Panc1 (cell line): ENCODE results near the gene ZMYM4. TPM values are rescaled to one million over a fixed set of nuclear protein-coding genes. Genes with fewer than 3 reads are reported as not detected.

Experiments used
- ATAC-seq: fragments of 200-7000 bp; cut with Tn5 transposase; 2 replicates; pipeline ENCODE4 v1.9.1; 2020; ENCODE audit warnings: mild to moderate bottlenecking, moderate library complexity
- BruUV-seq: library from RNA; stranded (reverse); fragments of 400-500 nt; replicated peaks from 2 replicates; lab custom pipeline; 2021; lab: Mats Ljungman, UMichigan
- CTCF ChIA-PET: fragments of 300-600 bp; sonication (Branson Sonifier 250); formaldehyde crosslinking; loops from one replicate; lab custom pipeline; 2022; ENCODE audit warnings: antibody characterized with exemption; lab: Charles Lee
- POLR2A ChIA-PET: fragments of 300-600 bp; sonication (Branson Sonifier 250); formaldehyde crosslinking; loops from one replicate; lab custom pipeline; 2022; ENCODE audit warnings: antibody characterized with exemption; lab: Charles Lee
- DNase-seq: peaks from one replicate; pipeline ENCODE4 v3.0.0-alpha.2; 2010; ENCODE audit warnings: low read depth, low spot score
- H3K27ac ChIP-seq: 2 replicates; pipeline ENCODE4 v1.5.1; 2011; ENCODE audit warnings: mild to moderate bottlenecking, low read length, inconsistent platforms
- H3K27me3 ChIP-seq: fragments of 200-500 bp; sonication (Bioruptor generic); 2 replicates; pipeline ENCODE4 v1.6.0; 2014; ENCODE audit warnings: low read length, inconsistent platforms; ENCODE audit not compliant: control insufficient read depth, insufficient read depth
- H3K36me3 ChIP-seq: fragments of 200-500 bp; sonication (Bioruptor generic); 2 replicates; pipeline ENCODE4 v1.5.1; 2014; ENCODE audit warnings: inconsistent platforms, mild to moderate bottlenecking, low read length, moderate library complexity; ENCODE audit not compliant: control insufficient read depth, insufficient read depth
- H3K4me1 ChIP-seq: 2 replicates; pipeline ENCODE4 v1.5.1; 2011; ENCODE audit warnings: inconsistent platforms, mild to moderate bottlenecking, low read length, moderate library complexity; ENCODE audit not compliant: control insufficient read depth, insufficient read depth
- H3K4me3 ChIP-seq, 2 experiments: 2 replicates each; pipeline ENCODE4 v1.5.1; 2011 to 2012; ENCODE audit warnings: low read depth in 2 of 2, low read length in 2 of 2, mild to moderate bottlenecking in 2 of 2, inconsistent platforms in 1 of 2, moderate library complexity in 1 of 2
- H3K9me3 ChIP-seq: fragments of 200-500 bp; sonication (Bioruptor generic); 2 replicates; pipeline ENCODE4 v1.5.1; 2014; ENCODE audit warnings: low read depth, mild to moderate bottlenecking, inconsistent platforms, low read length, moderate library complexity; ENCODE audit not compliant: control insufficient read depth, insufficient read depth
- CTCF ChIP-seq: fragments of 450-650 bp; IDR thresholded peaks from 2 replicates; pipeline ENCODE4 v1.5.1; 2017; ENCODE audit warnings: mild to moderate bottlenecking
- POLR2AphosphoS5 ChIP-seq: IDR thresholded peaks from 2 replicates; pipeline ENCODE4 v1.6.1; 2012; ENCODE audit warnings: mild to moderate bottlenecking, low read depth, low read length, moderate library complexity
- REST ChIP-seq, 2 experiments: IDR thresholded peaks; 2 replicates each; pipeline ENCODE4 v1.6.1; 2011 to 2012; ENCODE audit warnings: low read depth in 2 of 2, control low read depth in 1 of 2, low read length in 1 of 2, mild to moderate bottlenecking in 1 of 2, moderate library complexity in 1 of 2; ENCODE audit not compliant: insufficient read depth in 1 of 2
- SIN3A ChIP-seq: IDR thresholded peaks from 2 replicates; pipeline ENCODE4 v1.6.1; 2012; ENCODE audit warnings: low read depth, mild to moderate bottlenecking, low read length, moderate library complexity, borderline replicate concordance; ENCODE audit not compliant: insufficient read depth
- TCF7L2 ChIP-seq: IDR thresholded peaks from 2 replicates; pipeline ENCODE4 v1.6.1; 2011; ENCODE audit warnings: mild to moderate bottlenecking, low read depth, low read length, inconsistent platforms
- in situ Hi-C: cut with HindIII; loops from 2 replicates; pipeline ENCODE4 v1.10.0; 2016; ENCODE audit warnings: low sequenced_read_pairs, low pct_unique_long_range_greater_than_20kb
- intact Hi-C: fragments of 100-400 bp; cut with micrococcal nuclease; formaldehyde crosslinking; loops from one replicate; pipeline ENCODE4 v1.10.0; 2022; ENCODE audit not compliant: unreplicated experiment
- total RNA-seq: library from RNA; stranded (reverse); gene quantifications from one replicate; pipeline ENCODE4 v1.2.1, GENCODE V29; 2021; ENCODE audit not compliant: unreplicated experiment

Gene ZMYM4
- total RNA-seq, 1 experiment from 2014 or later = 82.2 TPM

GRCh38 chr1:35359995-35360394, 91.5 kb downstream of the ZMYM4 start:
- no peak overlapping the region for H3K4me3 ChIP-seq
- no peaks in the 10 kb centered on the region for H3K4me1 ChIP-seq
- POLR2A ChIA-PET = interaction anchor here (0.6 kb wide), 1 partner anchor 163 kb away, joined by 3 read pairs; no protein-coding TSS in a partner anchor
- ATAC-seq (no peak), DNase-seq (no peak)
- no TSS peak for BruUV-seq
- intact Hi-C loops = no loop called here
- H3K27me3 ChIP-seq = no peaks in the 10 kb centered on the region
- H3K27ac ChIP-seq = no peak overlapping the region
- in situ Hi-C loops = no loop called here
- TF ChIP-seq REST (IDR thresholded peaks at IDR 0.05; ENCODE audit: insufficient read depth in 1 of 2, low read depth in 2 of 2, low read length in 1 of 2) = no peak
- no peak for TF ChIP-seq SIN3A
- no peak for TF ChIP-seq CTCF
- TF ChIP-seq POLR2AphosphoS5 = no peak
- no peak for TF ChIP-seq TCF7L2
- no peaks in the 10 kb centered on the region for H3K9me3 ChIP-seq
- CTCF ChIA-PET = no interaction called here
- H3K36me3 ChIP-seq = peaks cover 8% of the 10 kb centered on the region; the same call in 1 of the 2 replicates

GRCh38 chr1:35361638-35362037, 93.1 kb downstream of the ZMYM4 start:
- no TSS peak for BruUV-seq
- ATAC-seq = no peak
- ChIA-PET POLR2A (no interaction called here), CTCF (no interaction called here)
- no peak overlapping the region for H3K4me3 ChIP-seq
- DNase-seq = no peak
- intact Hi-C loops (no loop called here), in situ Hi-C loops (no loop called here)
- H3K27me3 ChIP-seq = no peaks in the 10 kb centered on the region
- H3K4me1 ChIP-seq = no peaks in the 10 kb centered on the region
- H3K9me3 ChIP-seq = no peaks in the 10 kb centered on the region
- H3K27ac ChIP-seq = no peak overlapping the region
- H3K36me3 ChIP-seq = peaks cover 8% of the 10 kb centered on the region; the same call in 1 of the 2 replicates
- TF ChIP-seq SIN3A = no peak
- no peak for TF ChIP-seq POLR2AphosphoS5

- in situ Hi-C loops = no loop called here
- no peak overlapping the region for H3K27ac ChIP-seq
- 0 out of 2 replicates have a peak, but pooled peaks cover 8% of the 10 kb centered on the region for H3K36me3 ChIP-seq
- ChIA-PET CTCF (no interaction called here), POLR2A (interaction anchor here (0.7 kb wide), 1 partner anchor 172 kb away, joined by 19 read pairs; the partner anchor contains the start of gene SFPQ)
- no peak overlapping the region for H3K4me3 ChIP-seq
- no TSS peak for BruUV-seq
- H3K4me1 ChIP-seq = no peaks in the 10 kb centered on the region
- ATAC-seq (no peak), DNase-seq (no peak)
- H3K9me3 ChIP-seq = no peaks in the 10 kb centered on the region
- H3K27me3 ChIP-seq = no peaks in the 10 kb centered on the region
- TF ChIP-seq POLR2AphosphoS5 = no peak
- TF ChIP-seq REST (IDR thresholded peaks at IDR 0.05; ENCODE audit: insufficient read depth in 1 of 2, low read depth in 2 of 2, low read length in 1 of 2) = no peak
- TF ChIP-seq SIN3A = no peak
- no peak for TF ChIP-seq CTCF
- TF ChIP-seq TCF7L2 = no peak
- intact Hi-C loops = no loop called here
These were observed 96.2 kb downstream of the ZMYM4 start for GRCh38 chr1:35364741-35365140.
